Measurements from ENCODE around the gene TXNRD2.

Gene TXNRD2

DNA sequence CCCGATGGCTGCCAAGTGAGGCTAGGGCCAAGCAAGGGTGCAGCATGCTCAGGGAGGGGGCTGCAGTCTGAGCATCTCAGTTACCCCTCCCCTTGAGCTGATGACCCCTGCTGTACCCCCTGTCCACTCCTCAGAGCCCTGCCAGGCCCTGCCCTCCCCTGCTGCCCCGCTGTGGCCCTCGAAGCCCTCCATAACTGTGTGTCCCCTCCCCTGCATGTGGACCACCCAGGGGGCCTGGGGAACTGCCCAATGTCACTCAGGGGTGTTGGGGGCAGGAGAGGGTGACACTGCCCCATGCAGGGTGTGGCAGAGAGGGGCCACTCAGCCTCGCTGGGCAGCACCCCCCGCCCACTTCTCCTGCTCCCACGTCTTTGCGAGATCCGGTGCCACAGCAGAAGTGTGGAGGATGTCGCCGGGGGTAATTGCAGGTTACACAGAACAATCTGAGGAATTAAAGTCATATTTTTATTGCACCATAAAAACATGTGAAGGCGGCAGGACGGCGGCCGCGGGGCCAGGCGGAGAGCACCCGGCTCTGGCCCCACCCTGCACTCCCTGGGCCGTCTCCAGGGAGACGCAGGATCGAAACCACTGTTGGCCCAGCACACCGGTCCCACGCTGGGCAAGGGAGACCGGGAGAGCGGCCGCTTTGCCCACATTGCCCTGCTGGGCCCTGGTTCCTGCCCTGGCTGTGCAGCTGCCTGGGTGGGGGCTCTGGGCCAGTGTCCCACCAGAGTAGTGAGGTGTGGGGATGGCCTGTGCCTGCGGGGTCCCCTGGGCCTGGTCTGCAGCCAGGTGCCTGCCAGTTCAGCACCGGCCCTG lies 68.3 kb downstream of the TXNRD2 start:
- DNase-seq, result no peak

DNA sequence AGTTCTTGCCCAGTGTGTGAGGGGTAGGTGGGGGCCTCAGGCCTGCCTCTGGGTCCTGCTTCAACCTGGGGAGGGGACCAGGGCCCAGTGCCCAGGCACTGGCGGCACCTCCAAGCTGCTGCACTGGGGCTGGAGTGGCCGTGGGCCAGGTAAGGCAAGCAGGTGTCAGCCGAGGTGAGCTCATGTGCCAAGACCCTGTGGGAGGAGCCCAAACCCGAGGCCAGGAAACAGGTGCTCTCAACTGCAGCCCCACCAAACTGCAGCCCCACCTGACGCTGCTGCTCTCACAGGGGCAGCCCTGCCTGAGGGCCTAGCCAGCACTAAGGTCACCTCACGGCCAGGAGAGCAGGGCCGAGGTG lies 68.9 kb downstream of the TXNRD2 start:
- no peak for DNase-seq

GRCh38 chr22:19871845-19872778 lies 69.5 kb downstream of the TXNRD2 start:
- DNase-seq, result no peak

DNA sequence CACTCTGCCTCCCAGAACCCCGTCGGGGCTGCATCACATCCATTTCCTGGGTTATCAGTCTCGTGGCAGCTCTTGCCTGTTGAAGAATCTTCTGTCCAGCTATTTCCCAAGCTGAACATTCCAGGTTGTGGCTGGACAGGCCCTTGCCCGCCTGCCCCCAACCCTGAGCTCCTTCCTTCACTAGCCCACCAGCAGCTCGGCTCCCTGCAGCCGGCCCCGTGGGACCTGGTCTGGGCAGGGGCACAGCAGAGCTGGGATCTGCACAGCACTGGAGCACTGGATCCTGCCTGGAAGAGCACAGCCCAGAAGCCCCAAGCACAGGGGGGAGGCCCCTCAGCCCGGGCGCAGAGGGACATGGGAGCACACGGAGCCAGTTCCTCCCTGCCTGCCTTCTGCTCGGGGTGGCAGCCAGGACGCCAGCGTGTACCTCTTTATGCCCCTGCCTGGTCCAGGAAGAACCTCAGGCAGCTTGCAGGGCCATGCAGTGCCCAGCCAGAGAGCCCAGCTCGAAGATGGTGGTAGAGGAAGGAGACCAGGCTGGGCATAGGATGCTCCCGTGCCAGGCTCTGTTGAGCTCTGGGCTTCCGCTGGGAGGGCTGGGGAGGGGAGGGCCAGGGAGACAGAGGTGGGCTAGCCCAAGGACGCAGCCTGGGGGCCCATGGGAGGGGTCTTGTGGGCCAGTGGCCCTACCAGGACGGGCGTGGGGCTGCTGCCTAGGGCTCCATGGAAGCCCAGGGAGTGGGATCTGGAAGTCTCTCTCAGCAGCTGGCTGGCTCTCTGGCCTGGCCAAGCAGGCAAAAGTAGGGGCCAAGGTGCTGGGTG lies 70.4 kb downstream of the TXNRD2 start:
- no peak for DNase-seq

GRCh38 chr22:19870153-19871022 lies 71.2 kb downstream of the TXNRD2 start:
- DNase-seq, result no peak

- no peak for DNase-seq
These were observed 72.0 kb downstream of the TXNRD2 start for GRCh38 chr22:19869497-19870152.

DNA sequence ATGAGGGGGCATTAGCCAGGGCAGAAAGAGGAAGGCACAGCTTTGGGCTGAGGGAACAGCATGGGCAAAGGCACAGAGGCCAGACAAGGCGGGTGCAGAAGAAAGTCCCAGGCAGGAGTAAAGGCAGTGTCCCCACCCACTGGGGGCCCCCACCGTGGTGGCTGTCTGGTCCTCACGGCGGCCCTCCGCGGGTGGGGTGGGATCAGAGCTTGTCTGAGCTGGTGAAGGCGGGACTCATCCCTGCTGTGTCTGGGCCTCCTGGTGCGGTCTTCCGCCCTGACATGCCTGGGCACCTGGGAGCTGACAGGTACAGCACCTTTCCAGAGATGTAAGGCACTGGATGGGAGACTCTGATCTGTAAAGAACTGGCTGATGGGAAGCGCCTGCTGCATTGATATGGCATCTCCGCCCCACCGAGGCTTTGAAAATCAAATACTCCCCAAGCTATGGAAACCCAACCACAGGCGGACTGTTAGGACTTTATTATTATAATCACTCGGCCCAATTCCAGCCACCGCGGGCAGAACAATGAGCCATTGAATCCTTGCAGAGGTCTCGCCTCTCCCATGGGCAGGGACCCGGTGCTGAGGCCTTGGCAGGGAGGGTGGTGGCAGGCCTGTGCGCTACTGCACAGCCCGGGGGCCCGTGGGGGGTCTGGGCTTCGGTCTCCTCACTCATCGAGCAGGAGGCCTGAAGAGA lies 72.7 kb downstream of the TXNRD2 start:
- no peak for DNase-seq

DNA sequence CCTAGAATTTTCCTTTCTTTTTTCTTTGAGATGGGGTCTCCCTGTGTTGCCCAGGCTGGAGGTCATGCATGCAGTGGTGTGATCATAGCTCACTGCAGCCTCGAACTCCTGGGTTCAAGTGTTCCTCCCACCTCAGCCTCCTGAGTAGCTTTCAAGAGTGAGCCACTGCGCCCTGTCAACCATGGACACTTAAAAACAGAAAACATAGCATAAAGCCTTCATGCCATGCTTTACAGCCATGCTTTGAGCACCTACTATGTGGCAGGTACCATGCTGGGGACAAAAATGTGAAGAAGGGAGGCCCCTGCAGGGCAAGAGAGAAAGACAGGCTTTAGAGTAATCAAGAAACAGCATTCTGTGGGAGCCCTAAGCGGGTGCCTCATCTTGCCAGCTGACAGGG lies 73.3 kb downstream of the TXNRD2 start:
- no peak for DNase-seq

DNA sequence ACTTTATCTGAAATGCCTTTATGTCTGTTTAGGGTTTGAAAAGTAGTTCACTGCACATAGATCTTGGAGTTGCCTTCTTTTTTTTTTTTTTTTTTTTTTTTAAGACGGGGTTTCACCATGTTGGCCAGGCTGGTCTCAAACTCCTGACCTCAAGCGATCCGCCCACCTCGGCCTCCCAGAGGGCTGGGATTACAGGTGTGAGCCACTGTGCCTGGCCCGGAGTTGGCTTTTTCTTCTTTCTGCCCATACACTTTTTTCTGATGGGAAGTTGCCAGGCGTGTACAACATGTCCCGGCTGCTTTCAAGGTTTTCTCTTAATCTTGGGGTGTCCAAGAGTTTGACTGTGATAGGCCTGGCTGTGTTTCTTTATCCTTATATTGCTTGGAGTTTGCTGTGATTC lies 74.0 kb downstream of the TXNRD2 start:
- DNase-seq, result no peak

DNA sequence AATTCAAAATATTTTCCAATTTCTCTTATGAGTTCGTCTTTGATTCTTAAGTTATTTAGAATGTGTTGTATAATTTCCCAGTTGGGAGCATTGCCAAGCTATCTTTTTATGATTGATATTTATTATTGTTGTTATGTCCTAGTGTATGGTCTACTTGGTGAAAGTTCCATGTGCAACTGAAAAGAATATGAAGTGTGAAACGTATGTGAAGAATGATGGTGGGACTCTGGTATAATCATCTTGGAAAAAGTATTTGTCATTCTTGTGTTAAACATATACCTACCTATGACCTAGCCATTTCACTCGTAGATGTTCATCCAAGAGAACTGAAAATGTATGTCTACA lies 75.0 kb downstream of the TXNRD2 start:
- no peak for DNase-seq

DNA sequence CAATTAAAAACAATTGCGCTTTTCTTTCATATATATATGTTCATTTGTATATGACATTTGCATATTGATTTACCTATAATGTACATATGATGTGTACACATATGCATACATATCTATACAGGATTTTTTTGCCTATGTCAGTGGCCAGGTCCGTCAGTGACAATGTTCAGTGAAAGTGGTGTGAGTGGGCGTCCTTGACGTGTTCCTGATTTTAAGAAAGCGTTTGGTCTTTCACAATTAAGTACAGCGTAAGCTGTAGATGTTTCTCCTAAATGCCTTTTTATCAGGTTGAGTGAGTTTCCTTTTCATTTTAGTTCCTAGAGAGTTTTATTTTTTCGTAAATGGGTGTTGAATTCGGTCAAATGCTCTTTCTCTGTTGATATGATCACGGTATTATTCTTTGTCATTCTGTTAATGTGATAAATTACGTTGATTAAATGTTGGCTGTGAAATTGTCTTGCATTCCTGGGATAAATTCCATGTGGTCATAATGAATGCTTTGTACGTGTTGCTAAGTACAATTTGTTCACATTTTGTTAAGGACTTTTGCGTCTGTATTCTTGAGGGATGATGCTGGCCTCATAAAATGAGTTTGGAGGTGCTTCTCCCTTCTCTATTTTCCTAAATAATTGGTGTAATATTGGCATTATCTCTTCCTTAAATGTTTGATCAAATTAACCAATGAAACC lies 76.3 kb downstream of the TXNRD2 start:
- no peak for DNase-seq

DNA sequence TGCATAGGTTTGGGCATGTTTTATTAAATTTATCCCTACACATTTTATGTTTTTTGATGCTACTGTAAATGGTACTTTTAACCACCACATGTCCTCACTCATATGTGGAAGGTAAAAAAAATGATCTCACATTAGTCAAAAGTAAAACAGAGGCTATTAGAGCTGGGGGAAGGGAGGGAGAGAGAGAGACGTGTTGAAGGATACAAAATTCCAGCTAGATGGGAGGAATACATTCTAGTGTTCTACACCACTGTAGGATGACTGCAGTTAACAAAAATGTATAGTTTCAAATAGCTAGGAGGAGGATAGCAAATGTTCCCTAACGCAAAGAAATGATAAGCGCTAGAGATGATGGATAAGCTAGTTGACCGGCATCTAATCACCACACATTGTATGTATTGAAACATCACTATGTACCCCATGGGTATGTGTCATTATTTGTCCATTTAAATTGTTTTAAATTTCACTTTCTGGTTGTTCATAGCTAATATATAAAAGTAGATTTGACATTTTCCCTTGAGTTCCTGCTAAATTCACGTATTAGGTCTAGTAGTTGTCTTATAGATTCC lies 77.0 kb downstream of the TXNRD2 start:
- no peak for DNase-seq

DNA sequence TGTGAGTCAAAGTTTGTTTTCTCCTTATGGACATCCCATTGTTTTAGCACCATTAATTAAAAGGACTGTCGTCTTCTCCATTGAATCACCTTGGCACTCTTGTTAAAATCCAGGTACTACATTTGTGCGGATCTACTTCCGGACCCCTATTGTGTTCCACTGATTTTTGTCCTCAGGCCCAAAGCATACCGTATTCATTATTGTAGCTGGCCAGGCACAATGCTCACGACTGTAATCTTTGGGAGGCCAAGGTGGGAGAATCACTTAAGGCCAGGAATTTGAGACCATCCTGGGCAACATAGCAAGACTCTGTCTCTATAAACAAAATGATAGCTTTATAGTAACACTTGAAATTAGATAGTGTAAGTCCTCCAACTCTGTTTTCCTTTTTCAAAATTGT lies 78.0 kb downstream of the TXNRD2 start:
- DNase-seq, result no peak

DNA sequence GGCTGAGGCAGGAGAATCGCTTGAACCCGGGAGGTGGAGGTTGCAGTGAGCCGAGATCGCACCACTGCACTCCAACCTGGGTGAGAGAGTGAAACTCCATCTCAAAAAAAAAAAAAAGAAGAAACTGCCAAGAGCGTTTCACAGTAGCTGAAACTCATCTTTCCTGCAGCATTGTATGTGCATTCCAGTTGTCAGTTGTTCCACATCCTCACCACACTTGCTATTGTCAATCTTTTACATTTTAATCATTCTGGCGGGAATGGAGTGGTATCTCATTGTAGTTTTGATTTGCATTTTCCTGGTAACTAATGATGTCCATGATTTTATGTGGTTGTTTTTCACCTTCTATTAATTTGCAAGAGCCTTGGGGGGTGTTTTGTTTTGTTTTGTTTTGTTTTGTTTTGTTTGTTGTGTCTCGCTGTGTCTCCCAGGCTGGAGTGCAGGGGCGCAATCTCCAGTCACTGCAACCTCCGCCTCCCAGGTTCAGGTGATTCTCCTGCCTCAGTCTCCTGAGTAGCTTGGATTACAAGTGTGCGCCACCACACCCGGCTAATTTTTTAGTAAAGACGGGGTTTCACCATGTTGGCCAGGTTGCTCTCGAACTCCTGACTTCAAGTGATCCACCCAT lies 78.9 kb downstream of the TXNRD2 start:
- DNase-seq, result no peak

DNA sequence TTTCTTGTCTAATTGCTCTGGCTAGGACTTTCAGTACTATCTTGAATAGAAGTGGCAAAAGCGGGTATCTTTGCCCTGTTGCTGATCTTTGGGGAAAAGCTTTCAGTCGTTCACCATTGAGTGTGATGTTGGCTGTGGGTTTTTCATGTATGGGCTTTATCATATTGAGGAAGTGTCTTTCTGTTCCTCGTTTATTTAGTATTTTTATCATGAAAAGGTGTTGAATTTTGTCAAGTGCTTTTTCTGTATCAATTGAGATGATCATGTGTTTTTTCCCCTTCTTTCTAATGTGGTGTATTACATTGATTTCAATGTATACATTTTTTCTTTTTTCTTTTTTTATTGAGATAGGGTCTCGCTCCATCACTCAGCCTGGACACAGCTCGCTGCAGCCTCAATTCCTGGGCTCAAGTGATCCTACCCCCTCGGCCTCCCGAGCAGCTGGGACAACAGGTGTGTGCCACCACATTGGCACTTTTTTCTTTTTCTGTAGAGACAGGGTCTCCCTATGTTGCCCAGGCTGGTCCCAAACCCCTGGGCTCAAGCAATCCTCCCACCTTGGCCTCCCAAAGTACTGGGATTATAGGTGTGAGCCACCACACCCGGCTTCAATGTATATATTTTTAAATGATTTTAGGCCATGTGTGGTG lies 81.6 kb downstream of the TXNRD2 start:
- no peak for DNase-seq

DNA sequence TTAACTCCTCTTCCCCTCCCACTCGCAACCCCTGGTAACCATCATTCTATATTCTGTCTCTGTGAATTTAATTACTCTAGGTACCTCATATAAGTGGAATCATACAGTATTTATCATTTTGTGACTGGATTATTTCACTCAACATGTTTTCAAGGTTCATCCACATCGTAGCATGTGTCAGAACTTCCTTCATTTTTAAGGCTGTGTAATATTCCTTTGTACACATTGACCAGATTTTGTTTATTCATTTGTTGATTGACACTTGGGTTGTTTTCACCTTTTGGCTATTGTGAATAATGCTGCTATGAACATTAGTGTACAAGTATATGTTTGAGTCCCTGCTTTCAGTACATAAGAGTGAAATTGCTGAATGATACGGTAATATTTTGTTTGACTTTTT lies 84.2 kb downstream of the TXNRD2 start:
- DNase-seq, result no peak

DNA sequence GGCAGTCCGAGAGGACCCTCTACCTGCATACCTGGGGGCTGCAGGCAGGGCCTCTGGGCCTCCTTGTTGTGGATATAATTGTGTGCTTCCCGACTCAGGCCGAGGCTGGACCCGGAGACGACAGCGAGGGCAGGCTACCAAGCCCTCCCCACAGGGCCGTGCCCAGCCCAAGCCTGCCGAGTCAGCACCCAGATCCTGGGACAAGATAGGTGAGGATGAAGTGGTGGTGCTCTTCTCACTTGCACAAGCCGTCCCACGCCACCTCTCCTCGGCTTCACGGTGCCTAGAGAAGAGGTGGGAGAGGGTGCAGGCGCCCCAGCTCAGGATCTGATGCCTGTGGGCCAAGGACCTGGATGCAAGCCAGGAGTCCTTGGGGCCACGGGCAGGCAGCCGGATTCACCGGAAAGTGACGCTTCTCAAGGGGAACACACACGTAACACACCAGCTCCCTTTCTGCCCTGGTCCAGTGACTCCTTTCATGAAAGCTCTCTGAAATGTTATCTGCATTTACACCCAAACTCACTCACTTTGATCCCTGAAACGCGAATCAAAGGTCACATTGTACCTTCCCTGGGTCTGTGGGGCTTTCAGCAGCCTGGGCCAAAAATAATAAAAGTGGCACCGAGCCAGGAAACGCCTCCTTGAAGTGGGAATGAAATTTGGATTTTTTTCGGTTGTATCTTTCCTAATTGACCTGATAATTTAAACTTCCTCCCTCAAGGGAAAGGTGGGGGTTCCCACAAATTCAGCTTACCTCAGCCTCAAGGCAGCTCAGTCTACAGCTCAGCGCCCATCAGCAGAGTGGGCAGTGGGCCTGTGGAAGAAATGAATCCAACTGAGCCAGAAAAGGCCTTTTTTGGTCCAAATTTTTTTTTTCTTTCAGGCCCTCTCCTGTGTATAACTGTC lies 85.9 kb downstream of the TXNRD2 start:
- peak; percentile 43 for DNase-seq
